ENCODE data around the gene TLR7. TPM values are rescaled to one million over a fixed set of nuclear protein-coding genes. Genes with fewer than 3 reads are reported as not detected.

The TLR7 gene
- total RNA-seq, 2 experiments from 2014 or later = 0.07 to 0.13 TPM

DNA sequence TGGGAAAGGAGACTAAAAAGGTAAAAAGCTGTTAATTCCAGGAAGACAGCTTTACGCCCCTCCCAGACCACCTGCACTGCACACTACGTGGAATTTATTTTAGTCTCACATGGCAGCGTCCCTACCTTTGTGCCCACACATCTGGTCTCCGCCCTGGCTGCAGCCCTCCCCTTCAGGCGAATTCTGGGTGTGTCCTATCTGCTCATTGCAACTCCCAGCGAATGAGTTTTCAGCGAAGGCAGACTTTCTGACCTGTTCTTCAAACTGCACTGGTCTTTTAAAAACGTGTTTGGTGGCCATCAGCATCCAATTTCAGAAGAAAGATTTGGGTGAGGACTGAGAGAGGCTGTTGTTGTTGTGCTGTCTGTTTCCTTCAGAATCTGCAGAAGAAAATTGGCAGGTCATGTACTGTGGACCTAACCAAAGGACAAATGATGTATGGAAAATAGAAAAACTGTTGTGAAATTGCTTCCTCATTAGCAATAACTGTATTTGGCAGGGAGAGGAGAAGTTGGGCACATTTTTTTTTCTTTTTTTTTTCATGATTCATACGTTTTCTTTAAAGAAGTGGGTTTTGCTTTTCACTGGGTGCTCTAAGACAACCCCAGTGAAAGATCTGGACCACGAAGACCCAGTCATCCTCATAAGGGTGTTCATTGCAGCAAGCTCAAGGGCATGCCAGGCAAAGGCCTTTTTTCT is 43.7 kb downstream of the TLR7 start:
- Mint-ChIP-seq H3K9me3 (no peaks in the 10 kb centered on the region), H3K36me3 (ENCODE audit: low read depth) (no peaks in the 10 kb centered on the region), H3K27ac (no peak overlapping the region), H3K4me3 (no peak overlapping the region), H3K4me1 (ENCODE audit: low read depth) (peaks cover 18% of the 10 kb centered on the region), H3K27me3 (no peaks in the 10 kb centered on the region)
- DNase-seq (no peak), ATAC-seq (peak; percentile 34)
- CTCF ChIA-PET = interaction anchor here (0.9 to 1.4 kb wide), 2 partner anchors 85 to 139 kb away, joined by 3 to 4 read pairs; no protein-coding TSS in a partner anchor
- intact Hi-C loops (cut with micrococcal nuclease) = no loop called here
- TF ChIP-seq, protein P1, sequence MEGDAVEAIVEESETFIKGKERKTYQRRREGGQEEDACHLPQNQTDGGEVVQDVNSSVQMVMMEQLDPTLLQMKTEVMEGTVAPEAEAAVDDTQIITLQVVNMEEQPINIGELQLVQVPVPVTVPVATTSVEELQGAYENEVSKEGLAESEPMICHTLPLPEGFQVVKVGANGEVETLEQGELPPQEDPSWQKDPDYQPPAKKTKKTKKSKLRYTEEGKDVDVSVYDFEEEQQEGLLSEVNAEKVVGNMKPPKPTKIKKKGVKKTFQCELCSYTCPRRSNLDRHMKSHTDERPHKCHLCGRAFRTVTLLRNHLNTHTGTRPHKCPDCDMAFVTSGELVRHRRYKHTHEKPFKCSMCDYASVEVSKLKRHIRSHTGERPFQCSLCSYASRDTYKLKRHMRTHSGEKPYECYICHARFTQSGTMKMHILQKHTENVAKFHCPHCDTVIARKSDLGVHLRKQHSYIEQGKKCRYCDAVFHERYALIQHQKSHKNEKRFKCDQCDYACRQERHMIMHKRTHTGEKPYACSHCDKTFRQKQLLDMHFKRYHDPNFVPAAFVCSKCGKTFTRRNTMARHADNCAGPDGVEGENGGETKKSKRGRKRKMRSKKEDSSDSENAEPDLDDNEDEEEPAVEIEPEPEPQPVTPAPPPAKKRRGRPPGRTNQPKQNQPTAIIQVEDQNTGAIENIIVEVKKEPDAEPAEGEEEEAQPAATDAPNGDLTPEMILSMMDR (IDR thresholded peaks at IDR 0.05) = no peak
- POLR2A ChIA-PET = interaction anchor here (0.7 kb wide), 1 partner anchor 1082 kb away, joined by 3 read pairs; no protein-coding TSS in a partner anchor

DNA sequence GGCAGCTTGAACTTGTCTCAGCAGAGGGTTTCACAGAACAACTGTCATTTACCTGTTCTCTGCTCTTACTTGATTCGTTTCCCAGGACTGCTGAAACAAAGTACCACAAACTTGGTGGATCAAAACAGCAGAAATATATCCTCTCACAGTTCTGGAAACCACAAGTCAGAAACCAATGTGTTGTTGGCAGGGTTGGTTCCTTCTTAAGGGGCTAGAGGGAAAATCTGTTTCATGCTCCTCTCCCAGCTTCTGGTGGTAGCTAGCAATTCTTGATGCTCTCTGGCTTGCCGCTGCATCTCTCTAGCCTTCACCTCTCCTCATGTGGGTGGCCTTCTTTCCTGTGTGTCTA is 44.2 kb downstream of the TLR7 start:
- intact Hi-C loops (cut with micrococcal nuclease) = no loop called here
- Mint-ChIP-seq H3K4me1 (ENCODE audit: low read depth) (peaks cover 18% of the 10 kb centered on the region), H3K36me3 (ENCODE audit: low read depth) (no peaks in the 10 kb centered on the region), H3K27ac (no peak overlapping the region), H3K9me3 (no peaks in the 10 kb centered on the region), H3K27me3 (no peaks in the 10 kb centered on the region), H3K4me3 (no peak overlapping the region)
- no peak for DNase-seq
- ATAC-seq = peak; percentile 17
- ChIA-PET CTCF (no interaction called here), POLR2A (interaction anchor here (0.7 kb wide), 1 partner anchor 1083 kb away, joined by 3 read pairs; no protein-coding TSS in a partner anchor)
- TF ChIP-seq, protein P1 (IDR thresholded peaks at IDR 0.05) = no peak

DNA sequence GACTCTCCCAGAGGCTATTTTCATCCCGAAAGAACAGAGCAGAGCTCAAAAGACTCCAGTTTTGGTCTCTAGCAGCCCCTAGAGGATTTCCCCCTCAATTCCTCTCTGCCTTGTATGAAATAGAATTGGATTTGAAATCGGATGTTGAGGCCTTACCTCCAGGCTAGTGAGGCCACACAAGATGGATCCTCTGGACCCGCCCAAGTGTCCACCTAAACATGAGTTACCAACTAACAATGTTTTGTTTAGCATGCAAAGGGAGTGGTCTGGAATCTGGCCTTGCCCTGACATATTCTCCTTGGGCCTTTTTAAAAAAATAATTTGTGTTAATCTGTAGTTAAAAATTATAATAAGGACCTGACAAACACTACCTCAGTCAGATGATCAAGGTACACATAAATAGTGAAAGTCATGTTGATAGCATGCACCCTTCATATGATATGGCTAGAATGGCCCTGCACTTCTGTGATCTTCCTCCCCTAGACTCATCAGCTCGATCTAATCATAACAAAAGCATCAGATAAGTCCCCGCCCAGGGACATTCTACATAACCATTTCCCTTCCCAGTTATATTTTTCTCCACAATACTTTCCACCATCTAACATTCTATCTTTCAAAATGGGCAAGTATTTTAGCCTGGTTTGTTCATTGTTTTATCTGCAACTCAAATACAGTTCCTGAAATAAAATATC is 46.1 kb downstream of the TLR7 start:
- H3K36me3 Mint-ChIP-seq (ENCODE audit: low read depth) = no peaks in the 10 kb centered on the region
- no peaks in the 10 kb centered on the region for H3K9me3 Mint-ChIP-seq
- H3K4me3 Mint-ChIP-seq = no peak overlapping the region
- TF ChIP-seq, protein P1 (IDR thresholded peaks at IDR 0.05) = no peak
- POLR2A ChIA-PET = no interaction called here
- peaks cover 18% of the 10 kb centered on the region for H3K4me1 Mint-ChIP-seq (ENCODE audit: low read depth)
- no peak overlapping the region for H3K27ac Mint-ChIP-seq
- intact Hi-C loops (cut with micrococcal nuclease) = no loop called here
- ATAC-seq = no peak
- CTCF ChIA-PET = no interaction called here
- no peaks in the 10 kb centered on the region for H3K27me3 Mint-ChIP-seq
- DNase-seq = no peak

DNA sequence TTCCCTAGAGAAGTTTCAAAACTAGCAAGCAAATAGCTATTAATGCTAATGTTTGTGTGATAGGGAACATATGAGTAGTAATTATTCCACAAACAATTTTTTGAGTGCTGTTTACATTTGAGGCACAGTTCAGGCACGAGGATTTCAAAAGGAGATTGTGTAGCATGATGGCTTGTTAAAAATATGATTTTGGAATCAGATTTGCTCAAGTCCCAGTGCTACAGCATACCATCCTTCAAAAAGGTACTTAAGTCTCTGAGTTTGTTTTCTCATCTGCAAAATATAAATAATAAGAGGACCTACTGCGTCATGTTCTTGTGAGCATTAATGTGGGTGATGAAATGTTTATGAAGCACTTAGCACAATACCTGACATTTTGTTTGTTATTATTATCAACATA is 50.9 kb downstream of the TLR7 start:
- H3K27me3 Mint-ChIP-seq = peaks cover 1% of the 10 kb centered on the region
- ATAC-seq = no peak
- ChIA-PET CTCF (no interaction called here), POLR2A (no interaction called here)
- TF ChIP-seq, protein P1 (IDR thresholded peaks at IDR 0.05) = no peak
- H3K27ac Mint-ChIP-seq = no peak overlapping the region
- no peak overlapping the region for H3K4me3 Mint-ChIP-seq
- H3K36me3 Mint-ChIP-seq (ENCODE audit: low read depth) = no peaks in the 10 kb centered on the region
- H3K9me3 Mint-ChIP-seq = no peaks in the 10 kb centered on the region
- DNase-seq = no peak
- intact Hi-C loops (cut with micrococcal nuclease) = no loop called here
- peaks cover 8% of the 10 kb centered on the region for H3K4me1 Mint-ChIP-seq (ENCODE audit: low read depth)

DNA sequence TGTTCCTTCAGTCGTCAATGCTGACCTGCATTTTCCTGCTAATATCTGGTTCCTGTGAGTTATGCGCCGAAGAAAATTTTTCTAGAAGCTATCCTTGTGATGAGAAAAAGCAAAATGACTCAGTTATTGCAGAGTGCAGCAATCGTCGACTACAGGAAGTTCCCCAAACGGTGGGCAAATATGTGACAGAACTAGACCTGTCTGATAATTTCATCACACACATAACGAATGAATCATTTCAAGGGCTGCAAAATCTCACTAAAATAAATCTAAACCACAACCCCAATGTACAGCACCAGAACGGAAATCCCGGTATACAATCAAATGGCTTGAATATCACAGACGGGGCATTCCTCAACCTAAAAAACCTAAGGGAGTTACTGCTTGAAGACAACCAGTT is 52.2 kb downstream of the TLR7 start:
- ChIA-PET CTCF (no interaction called here), POLR2A (no interaction called here)
- no peaks in the 10 kb centered on the region for H3K36me3 Mint-ChIP-seq (ENCODE audit: low read depth)
- H3K9me3 Mint-ChIP-seq = no peaks in the 10 kb centered on the region
- DNase-seq (no peak), ATAC-seq (peak; percentile 70)
- TF ChIP-seq, protein P1 (IDR thresholded peaks at IDR 0.05) = no peak
- no peak overlapping the region for H3K4me3 Mint-ChIP-seq
- peaks cover 3% of the 10 kb centered on the region for H3K27me3 Mint-ChIP-seq
- intact Hi-C loops (cut with micrococcal nuclease) = no loop called here
- H3K27ac Mint-ChIP-seq = no peak overlapping the region
- peaks cover 8% of the 10 kb centered on the region for H3K4me1 Mint-ChIP-seq (ENCODE audit: low read depth)

All from activated CD8-positive, alpha-beta T cell treated with anti-CD3 and anti-CD28 coated beads for 36 hours (primary cell).